ENCODE results near the gene RUVBL2. TPM values are rescaled to one million over a fixed set of nuclear protein-coding genes. Genes with fewer than 3 reads are reported as not detected.

The RUVBL2 gene
- total RNA-seq, 1 donor from 2014 or later = 60.3 TPM

- no peak for DNase-seq (ENCODE audit: low spot score)
Observed at GRCh38 chr19:48988286-48988685, 5.4 kb upstream of the RUVBL2 start.

DNA sequence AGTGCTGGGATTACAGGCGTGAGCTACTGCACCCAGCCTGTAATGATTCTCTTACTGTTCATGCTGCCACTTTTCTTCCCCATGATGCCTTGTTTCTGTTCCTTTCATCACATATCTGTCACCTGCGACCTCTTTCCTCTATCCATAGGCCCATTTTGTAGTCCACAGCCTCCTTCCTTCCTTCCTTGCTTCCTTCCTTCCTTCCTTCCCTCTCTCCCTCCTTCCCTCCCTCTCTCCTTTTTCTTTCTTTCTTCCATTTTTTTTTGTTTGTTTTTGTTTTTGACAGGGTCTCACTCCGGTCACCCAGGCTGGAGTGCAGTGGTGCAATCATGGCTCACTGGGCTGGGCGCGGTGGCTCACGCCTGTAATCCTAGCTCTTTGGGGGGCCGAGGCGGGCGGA, 4.8 kb upstream of the RUVBL2 start:
- DNase-seq (ENCODE audit: low spot score) = no peak

- no peak for DNase-seq (ENCODE audit: low spot score)
Observed at GRCh38 chr19:48989701-48990291, 3.9 kb upstream of the RUVBL2 start.

DNA sequence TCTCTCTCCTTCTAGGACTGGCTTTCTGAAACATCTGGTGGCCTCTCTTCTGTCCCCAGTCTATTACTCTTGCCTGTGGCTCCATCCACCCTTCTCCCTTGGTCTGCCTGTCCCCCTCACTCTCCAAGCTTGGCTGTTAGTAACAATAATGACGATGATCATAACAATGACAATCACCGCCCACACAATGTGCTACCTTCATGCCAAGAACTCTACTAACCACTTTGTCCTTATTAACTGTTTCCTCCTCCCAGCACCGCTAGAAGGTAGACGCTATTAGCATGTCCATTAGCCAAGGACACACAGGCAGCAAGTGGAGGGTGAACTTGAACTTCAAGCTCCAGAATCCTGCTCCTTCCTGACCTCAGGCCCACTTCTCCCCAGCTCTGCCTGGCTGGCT, 3.3 kb upstream of the RUVBL2 start:
- DNase-seq (ENCODE audit: low spot score) = no peak

- no peak for DNase-seq (ENCODE audit: low spot score)
Observed at GRCh38 chr19:48991011-48991609, 2.6 kb upstream of the RUVBL2 start.

- DNase-seq (ENCODE audit: low spot score) = peak; percentile 63
Observed at GRCh38 chr19:48991873-48992580, 1.7 kb upstream of the RUVBL2 start.

GRCh38 chr19:48992581-48993174, 1.0 kb upstream of the RUVBL2 start:
- DNase-seq (ENCODE audit: low spot score) = no peak

- DNase-seq (ENCODE audit: low spot score) = no peak
Observed at GRCh38 chr19:48994035-48994386, 324 bp downstream of the RUVBL2 start.

- DNase-seq (ENCODE audit: low spot score) = no peak
Observed at GRCh38 chr19:48997972-48998371, 4.3 kb downstream of the RUVBL2 start.

- no peak for DNase-seq (ENCODE audit: low spot score)
Observed at GRCh38 chr19:48999481-49000325, 6.0 kb downstream of the RUVBL2 start.

- DNase-seq (ENCODE audit: low spot score) = no peak
Observed at GRCh38 chr19:49004133-49004532, 10.4 kb downstream of the RUVBL2 start.

DNA sequence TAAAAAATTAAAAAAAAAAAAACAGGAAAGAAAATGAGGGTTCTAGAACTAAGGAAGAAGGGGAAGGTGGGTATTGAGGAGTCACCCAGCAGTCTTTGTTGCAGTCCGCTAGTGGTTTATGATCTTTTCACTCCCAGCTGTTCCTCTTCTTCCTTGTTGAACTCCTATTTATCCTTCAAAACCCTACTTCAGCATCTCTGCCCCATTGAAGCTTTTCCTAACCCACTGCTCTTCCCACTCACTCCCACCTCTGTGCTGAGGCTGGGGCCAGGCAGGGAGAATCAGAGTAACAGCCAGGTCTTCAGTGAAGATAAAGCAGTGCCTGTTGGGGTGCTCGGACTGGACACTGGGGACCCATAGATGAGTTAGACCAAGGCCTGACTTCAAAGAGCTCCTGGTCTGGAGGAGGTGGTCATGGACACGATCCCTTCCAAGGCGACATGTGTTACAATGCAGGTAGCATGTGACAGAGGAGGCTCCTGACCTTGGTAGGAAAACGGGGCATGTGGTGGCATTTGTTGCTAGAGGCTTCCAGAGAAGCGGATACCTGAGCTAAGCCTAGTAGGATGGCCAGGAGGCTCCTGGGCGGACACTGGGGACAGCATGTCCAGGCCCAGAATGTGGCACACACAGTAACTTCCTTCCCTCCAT, 11.4 kb downstream of the RUVBL2 start:
- no peak for DNase-seq (ENCODE audit: low spot score)

DNA sequence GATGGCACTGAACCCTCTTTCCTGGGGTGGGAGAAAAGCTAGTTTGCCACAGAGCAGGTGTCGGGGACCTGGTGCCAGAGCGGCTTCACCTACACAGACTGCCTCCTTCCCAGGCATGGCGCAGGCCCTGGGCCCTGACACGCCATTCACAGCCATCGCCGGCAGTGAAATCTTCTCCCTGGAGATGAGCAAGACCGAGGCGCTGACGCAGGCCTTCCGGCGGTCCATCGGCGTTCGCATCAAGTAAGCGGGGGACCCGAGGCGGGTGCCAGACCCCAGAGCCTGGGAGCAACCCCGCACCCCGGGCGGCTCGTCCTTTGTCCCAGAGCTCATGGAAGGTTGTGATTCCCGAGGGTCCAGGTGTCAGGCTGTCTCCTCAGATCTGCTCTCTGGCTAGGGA, 13.2 kb downstream of the RUVBL2 start:
- no peak for DNase-seq (ENCODE audit: low spot score)

- DNase-seq (ENCODE audit: low spot score) = no peak
Observed at GRCh38 chr19:49009828-49010227, 16.1 kb downstream of the RUVBL2 start.

GRCh38 chr19:49010453-49010852, 16.8 kb downstream of the RUVBL2 start:
- no peak for DNase-seq (ENCODE audit: low spot score)

DNA sequence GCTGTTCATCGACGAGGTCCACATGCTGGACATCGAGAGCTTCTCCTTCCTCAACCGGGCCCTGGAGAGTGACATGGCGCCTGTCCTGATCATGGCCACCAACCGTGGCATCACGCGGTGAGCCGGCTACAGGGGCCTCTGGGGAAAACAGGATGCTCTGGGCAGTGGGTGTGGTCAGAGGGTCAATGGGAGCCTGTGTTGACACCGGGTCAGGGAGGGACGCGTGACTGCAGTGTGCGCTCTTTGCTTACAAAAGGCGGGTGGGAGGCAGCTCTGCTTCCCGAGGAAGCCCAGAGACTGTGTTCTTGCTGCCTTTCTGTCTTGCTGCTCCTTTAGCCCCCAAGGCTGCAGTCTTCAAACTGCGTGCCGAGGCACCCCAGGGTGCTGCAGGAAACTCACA, 17.5 kb downstream of the RUVBL2 start:
- DNase-seq (ENCODE audit: low spot score) = no peak

DNA sequence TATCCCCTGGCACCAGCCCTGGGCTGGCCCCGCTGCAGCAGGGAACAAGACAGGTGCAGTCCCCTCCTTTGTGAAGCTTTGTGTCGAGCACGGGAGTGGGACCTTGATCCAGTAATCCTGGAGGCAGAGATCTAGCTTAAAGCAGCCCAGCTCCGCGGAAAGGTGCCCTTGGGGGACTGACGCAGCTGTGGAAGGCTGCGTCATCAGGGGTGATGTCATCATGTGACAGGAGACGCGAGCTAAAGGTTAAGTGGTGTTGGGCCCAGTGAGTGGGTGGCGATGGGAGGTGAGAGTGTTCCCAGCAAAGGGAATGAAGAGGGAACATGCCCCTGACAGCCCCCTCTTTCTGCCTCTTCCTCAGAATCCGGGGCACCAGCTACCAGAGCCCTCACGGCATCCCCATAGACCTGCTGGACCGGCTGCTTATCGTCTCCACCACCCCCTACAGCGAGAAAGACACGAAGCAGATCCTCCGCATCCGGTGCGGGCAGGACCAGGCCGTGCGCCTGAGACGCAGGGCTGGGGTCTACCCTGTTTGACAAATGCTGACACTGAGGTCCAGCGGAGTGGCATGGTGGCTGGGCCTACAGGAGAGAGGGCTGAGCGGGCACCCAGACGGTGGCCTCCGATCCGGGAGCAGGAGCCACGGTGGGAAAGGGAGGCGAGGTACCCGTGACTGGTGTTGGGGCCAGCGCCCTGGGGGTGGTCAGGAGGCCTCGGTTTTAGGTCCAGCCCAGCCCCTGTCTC, 20.6 kb downstream of the RUVBL2 start:
- DNase-seq (ENCODE audit: low spot score) = no peak

DNA sequence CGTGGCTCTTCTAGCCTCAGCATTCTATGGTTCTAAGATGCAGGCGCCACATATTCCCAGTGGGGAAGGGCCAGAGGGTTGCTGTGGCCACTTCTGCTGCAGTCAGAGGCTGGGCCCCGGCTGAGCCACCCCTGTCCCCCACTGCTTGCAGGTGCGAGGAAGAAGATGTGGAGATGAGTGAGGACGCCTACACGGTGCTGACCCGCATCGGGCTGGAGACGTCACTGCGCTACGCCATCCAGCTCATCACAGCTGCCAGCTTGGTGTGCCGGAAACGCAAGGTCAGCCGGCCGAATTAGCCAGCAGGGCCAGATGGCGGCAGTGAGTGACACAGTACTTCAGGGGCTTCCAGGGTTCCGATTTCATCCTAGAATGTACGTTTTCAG, 21.2 kb downstream of the RUVBL2 start:
- no peak for DNase-seq (ENCODE audit: low spot score)

DNA sequence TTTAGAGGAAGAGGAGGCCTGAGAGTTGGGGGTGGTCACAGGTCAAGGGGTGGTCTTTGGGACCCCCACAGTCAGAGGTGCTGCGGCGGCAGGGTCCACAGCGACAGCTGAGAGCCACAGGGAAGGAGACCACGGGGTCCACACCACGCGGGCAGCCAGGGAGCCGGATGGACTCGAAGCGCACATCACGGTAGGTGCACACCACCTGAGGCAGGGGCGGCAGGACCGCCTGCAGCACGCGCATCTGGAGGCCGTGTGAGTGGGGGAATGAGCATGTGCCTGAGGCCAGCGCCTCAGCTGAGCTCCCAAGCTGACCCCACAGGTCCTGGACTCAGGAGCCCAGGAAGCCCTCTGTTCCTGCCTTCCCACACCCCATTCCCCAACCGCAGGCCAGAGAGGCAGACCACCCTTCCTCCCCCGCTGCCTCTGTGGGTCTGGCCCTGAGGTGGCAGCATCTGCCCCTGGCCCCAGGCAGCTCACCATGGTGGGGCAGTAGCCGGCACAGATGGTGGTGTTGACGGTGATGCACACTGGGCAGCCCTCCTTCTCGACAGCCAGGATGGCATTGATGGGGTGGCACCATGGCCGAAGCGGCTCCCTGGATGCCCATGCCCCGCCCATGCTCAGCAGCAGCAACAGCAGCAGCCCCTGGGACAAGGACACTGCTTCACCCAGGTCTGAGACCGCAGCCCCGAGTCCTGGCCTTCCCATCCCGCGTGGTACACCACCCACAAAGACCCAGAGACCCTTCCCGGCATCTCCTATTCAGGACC, 22.6 kb downstream of the RUVBL2 start:
- DNase-seq (ENCODE audit: low spot score) = no peak

DNA sequence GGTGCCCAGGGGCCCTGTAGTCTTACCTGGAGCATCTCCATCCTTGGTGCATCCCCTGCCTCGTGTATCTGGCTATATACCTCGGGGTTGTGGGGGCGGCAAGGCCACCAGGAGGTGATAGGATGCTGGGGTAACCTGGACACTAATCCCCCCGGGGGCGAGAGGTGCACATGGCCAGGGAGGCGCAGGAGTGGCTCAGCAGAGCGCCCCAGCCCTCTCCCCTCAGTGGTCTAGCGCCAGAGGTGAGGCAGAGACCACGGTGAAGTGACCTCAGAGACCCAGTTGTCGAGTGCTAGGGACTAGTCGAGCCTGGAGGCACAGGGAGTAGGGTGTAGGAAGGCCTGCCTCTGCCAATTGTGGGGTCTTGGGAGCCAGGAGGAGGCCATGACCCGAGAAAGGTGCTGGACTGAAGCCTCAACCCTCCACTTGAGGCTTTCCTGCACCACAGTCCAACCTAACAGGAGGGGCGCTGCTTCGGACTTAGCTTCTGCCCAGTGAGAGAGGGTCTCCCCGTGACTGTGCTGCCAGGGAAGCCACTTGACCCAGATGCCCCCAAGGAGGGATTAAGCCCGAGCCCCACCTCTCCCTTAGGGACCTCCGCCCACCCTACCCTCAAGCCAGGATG, 23.5 kb downstream of the RUVBL2 start, which contains the start of gene LHB:
TSS of gene LHB (minus strand) at position 51 of the 625 bp plus-strand sequence. CDS start at position 41, 10 bp downstream.
- no peak for DNase-seq (ENCODE audit: low spot score)

All from mucosa of gallbladder (tissue), 1 donor.